HCT116 (cell line): ENCODE measurements around the gene TMEM94. TPM values are rescaled to one million over a fixed set of nuclear protein-coding genes. Genes with fewer than 3 reads are reported as not detected.

Source experiments
- ATAC-seq: fragments of 200-7000 bp; cut with Tn5 transposase; 2 replicates; pipeline ENCODE4 v1.9.1; 2020; ENCODE audit warnings: mild to moderate bottlenecking, moderate library complexity
- BruUV-seq: library from RNA; stranded (reverse); fragments of 400-500 nt; replicated peaks from 2 replicates; lab custom pipeline; 2021; lab: Mats Ljungman, UMichigan
- CTCF ChIA-PET: fragments of 300-600 bp; sonication (Branson Sonifier 250); formaldehyde crosslinking; loops from one replicate; lab custom pipeline; 2021; ENCODE audit warnings: antibody characterized with exemption; lab: Charles Lee
- POLR2A ChIA-PET: fragments of 300-600, 350-600 bp; sonication (Branson Sonifier 250); formaldehyde crosslinking; loops from one replicate; lab custom pipeline; 2021; ENCODE audit warnings: antibody characterized with exemption; lab: Charles Lee
- RAD21 ChIA-PET, 2 experiments: fragments of 300-600 bp; sonication (Branson Sonifier 250); formaldehyde crosslinking; loops; one replicate each; lab custom pipeline; 2023; ENCODE audit warnings: low total read pairs in 2 of 2; ENCODE audit not compliant: uncharacterized antibody in 2 of 2, unreplicated experiment in 2 of 2, low non-redundant PET in 1 of 2; lab: Charles Lee
- DNase-seq: peaks from one replicate; pipeline ENCODE4 v3.0.0-alpha.2; 2010; ENCODE audit warnings: low read depth, low spot score
- H2AFZ ChIP-seq: fragments of 200-600 bp; shearing (Covaris generic), sonication (generic); 2 replicates; pipeline ENCODE4 v1.6.1; 2017; ENCODE audit warnings: low read depth, mixed run types, mixed read lengths, antibody characterized with exemption, low read length; ENCODE audit not compliant: poor library complexity, severe bottlenecking
- H3K27ac ChIP-seq: 2 replicates; pipeline ENCODE4 v1.5.1; 2012; ENCODE audit warnings: low read depth, low read length
- H3K27me3 ChIP-seq: fragments of 200-600 bp; sonication (generic); 2 replicates; pipeline ENCODE4 v1.6.1; 2016; ENCODE audit warnings: mixed run types, low read length, mixed read lengths; ENCODE audit not compliant: insufficient read depth
- H3K36me3 ChIP-seq, 2 experiments: fragments of 200-500 bp in 1 of 2; fragments of 200-600 bp in 1 of 2; sonication (Bioruptor generic) in 1 of 2; sonication (generic) in 1 of 2; 2 replicates each; pipeline versions ENCODE4 v1.5.1 to v1.6.1; 2014 to 2016; ENCODE audit warnings: low read length in 2 of 2, inconsistent platforms in 1 of 2, mixed read lengths in 1 of 2, mixed run types in 1 of 2; ENCODE audit not compliant: insufficient read depth in 2 of 2, control insufficient read depth in 1 of 2
- H3K4me1 ChIP-seq, 2 experiments: fragments of 200-600 bp in 1 of 2; sonication (generic) in 1 of 2; 2 replicates each; pipeline versions ENCODE4 v1.5.1 to v1.6.1; 2012 to 2017; ENCODE audit warnings: low read length in 2 of 2, inconsistent platforms in 1 of 2, mild to moderate bottlenecking in 1 of 2, mixed read lengths in 1 of 2, mixed run types in 1 of 2, moderate library complexity in 1 of 2; ENCODE audit not compliant: insufficient read depth in 2 of 2, control insufficient read depth in 1 of 2
- H3K4me2 ChIP-seq: fragments of 200-600 bp; sonication (generic); 2 replicates; pipeline ENCODE4 v1.6.1; 2017; ENCODE audit warnings: mixed run types, low read length, mixed read lengths
- H3K4me3 ChIP-seq, 2 experiments: fragments of 200-600 bp in 1 of 2; sonication (generic) in 1 of 2; replicated peaks in 1 of 2; 2 replicates each; pipeline ENCODE4 v1.5.1; 2011 to 2016; ENCODE audit warnings: low read length in 2 of 2, control low read depth in 1 of 2, low read depth in 1 of 2, mild to moderate bottlenecking in 1 of 2, mixed read lengths in 1 of 2, mixed run types in 1 of 2
- H3K79me2 ChIP-seq: fragments of 200-600 bp; sonication (generic); 2 replicates; pipeline ENCODE4 v1.6.1; 2017; ENCODE audit warnings: mild to moderate bottlenecking, mixed run types, low read length, moderate library complexity, mixed read lengths; ENCODE audit not compliant: insufficient read depth
- H3K9ac ChIP-seq: fragments of 200-600 bp; sonication (generic); 2 replicates; pipeline ENCODE4 v1.6.1; 2016; ENCODE audit warnings: low read length, mixed read lengths
- H3K9me2 ChIP-seq: fragments of 200-600 bp; sonication (generic), shearing (Covaris generic); 2 replicates; pipeline ENCODE4 v1.6.1; 2017; ENCODE audit warnings: mixed run types, mild to moderate bottlenecking, moderate library complexity; ENCODE audit not compliant: insufficient read depth
- H3K9me3 ChIP-seq, 2 experiments: fragments of 200-500 bp in 1 of 2; fragments of 200-600 bp in 1 of 2; sonication (Bioruptor generic) in 1 of 2; sonication (generic) in 1 of 2; 2 replicates each; pipeline ENCODE4 v1.6.1; 2014 to 2017; ENCODE audit warnings: low read length in 2 of 2, mixed read lengths in 2 of 2, inconsistent platforms in 1 of 2, low read depth in 1 of 2, mild to moderate bottlenecking in 1 of 2, mixed run types in 1 of 2, moderate library complexity in 1 of 2; ENCODE audit not compliant: control insufficient read depth in 1 of 2, insufficient read depth in 1 of 2
- H4K20me1 ChIP-seq: fragments of 200-600 bp; sonication (generic), shearing (Covaris generic); 2 replicates; pipeline ENCODE4 v1.6.1; 2017; ENCODE audit warnings: mixed run types, mild to moderate bottlenecking, moderate library complexity; ENCODE audit not compliant: insufficient read depth
- CEBPB ChIP-seq: IDR thresholded peaks from 2 replicates; pipeline ENCODE4 v1.6.1; 2012; ENCODE audit warnings: low read depth
- EGR1 ChIP-seq: IDR thresholded peaks from 2 replicates; pipeline ENCODE4 v1.6.1; 2012; ENCODE audit warnings: low read depth
- ELF1 ChIP-seq: IDR thresholded peaks from 2 replicates; pipeline ENCODE4 v1.6.1; 2012; ENCODE audit warnings: low read depth, borderline replicate concordance
- FOSL1 ChIP-seq: IDR thresholded peaks from 2 replicates; pipeline ENCODE4 v1.6.1; 2012; ENCODE audit warnings: low read depth
- MAX ChIP-seq: IDR thresholded peaks from 2 replicates; pipeline ENCODE4 v1.6.1; 2012
- POLR2AphosphoS5 ChIP-seq: IDR thresholded peaks from 2 replicates; pipeline ENCODE4 v1.6.1; 2011; ENCODE audit warnings: mild to moderate bottlenecking, low read depth, low read length, moderate library complexity
- REST ChIP-seq: IDR thresholded peaks from 2 replicates; pipeline ENCODE4 v1.6.1; 2012; ENCODE audit warnings: low read depth
- YY1 ChIP-seq: IDR thresholded peaks from 2 replicates; pipeline ENCODE4 v1.6.1; 2011; ENCODE audit warnings: low read length, low read depth, moderate library complexity, mild to moderate bottlenecking; ENCODE audit not compliant: insufficient replicate concordance; ENCODE audit errors: extremely low read depth
- ZBTB33 ChIP-seq: IDR thresholded peaks from 2 replicates; pipeline ENCODE4 v1.6.1; 2011; ENCODE audit warnings: mild to moderate bottlenecking, low read length, moderate library complexity; ENCODE audit not compliant: insufficient replicate concordance; ENCODE audit errors: extremely low read depth
- ZFX ChIP-seq: fragments of 450-650 bp; IDR thresholded peaks from 2 replicates; pipeline ENCODE4 v1.6.1; 2017
- intact Hi-C: fragments of 100-400 bp; cut with micrococcal nuclease; formaldehyde crosslinking; loops from 2 replicates; pipeline ENCODE4 v1.10.0; 2022
- total RNA-seq: library from RNA; stranded (reverse); gene quantifications from one replicate; pipeline ENCODE4 v1.2.1, GENCODE V29; 2021; ENCODE audit not compliant: unreplicated experiment

TMEM94 gene
- total RNA-seq, 1 experiment from 2014 or later: 75.4 TPM

- Histone ChIP-seq H3K4me1 (no peaks in the 10 kb centered on the region), H4K20me1 (no peaks in the 10 kb centered on the region), H3K9me2 (no peaks in the 10 kb centered on the region), H3K4me3 (no peak overlapping the region), H3K36me3 (no peaks in the 10 kb centered on the region)
- intact Hi-C loops: no loop called here
- no peak for DNase-seq
- POLR2A ChIA-PET: interaction anchor here (0.7 kb wide), 1 partner anchor 109 kb away, joined by 3 read pairs; no protein-coding TSS in a partner anchor
- TF ChIP-seq CEBPB (no peak), ZFX (no peak), YY1 (no peak), ELF1 (no peak), EGR1 (no peak), FOSL1 (no peak), ZBTB33 (no peak), REST (no peak), POLR2AphosphoS5 (no peak), MAX (no peak)
- TF ChIP-seq, all 23 proteins: peak for 0
- Histone ChIP-seq H2AFZ (no peak overlapping the region), H3K27me3 (no peaks in the 10 kb centered on the region), H3K9ac (no peak overlapping the region), H3K4me2 (no peak overlapping the region), H3K27ac (no peak overlapping the region), H3K9me3 (no peaks in the 10 kb centered on the region), H3K79me2 (no peaks in the 10 kb centered on the region)
- BruUV-seq: no TSS peak
- ChIA-PET RAD21 (no interaction called here), CTCF (no interaction called here)
- ATAC-seq: no peak
Observed at GRCh38 chr17:75474736-75475135, 18.3 kb downstream of the TMEM94 start.
